H9 (cell line): ENCODE results near the gene FBXO10. TPM values are rescaled to one million over a fixed set of nuclear protein-coding genes. Genes with fewer than 3 reads are reported as not detected.

Source experiments
- DNase-seq: peaks from one replicate; pipeline ENCODE4 v3.0.0-alpha.2; 2017
- H2AFZ ChIP-seq: one replicate; pipeline ENCODE4 v1.6.1; 2013; ENCODE audit warnings: mild to moderate bottlenecking, low read length, control low read depth, moderate library complexity
- H2AK5ac ChIP-seq: 2 replicates; pipeline ENCODE4 v1.6.1; 2013; ENCODE audit warnings: low read length, control low read depth, mixed read lengths; ENCODE audit not compliant: insufficient read length
- H2BK120ac ChIP-seq: one replicate; pipeline ENCODE4 v1.6.1; 2013; ENCODE audit warnings: low read depth, mild to moderate bottlenecking, low read length, control low read depth, inconsistent platforms; ENCODE audit not compliant: poor library complexity, severe bottlenecking
- H2BK12ac ChIP-seq: 2 replicates; pipeline ENCODE4 v1.6.1; 2013; ENCODE audit warnings: low read length, control low read depth, mixed read lengths, low read depth; ENCODE audit not compliant: insufficient read length
- H2BK15ac ChIP-seq: 2 replicates; pipeline ENCODE4 v1.6.1; 2013; ENCODE audit warnings: low read depth, low read length, control low read depth
- H2BK20ac ChIP-seq: one replicate; pipeline ENCODE4 v1.6.1; 2013; ENCODE audit warnings: low read depth, mild to moderate bottlenecking, low read length, control low read depth, inconsistent platforms; ENCODE audit not compliant: poor library complexity, severe bottlenecking
- H2BK5ac ChIP-seq: 2 replicates; pipeline ENCODE4 v1.6.1; 2013; ENCODE audit warnings: low read length, control low read depth, mixed read lengths; ENCODE audit not compliant: insufficient read length
- H3K14ac ChIP-seq: 2 replicates; pipeline ENCODE4 v1.6.1; 2013; ENCODE audit warnings: low read length, control low read depth; ENCODE audit not compliant: insufficient read depth
- H3K18ac ChIP-seq: 2 replicates; pipeline ENCODE4 v1.6.1; 2013; ENCODE audit warnings: low read depth, mild to moderate bottlenecking, mixed read lengths, low read length, control low read depth; ENCODE audit not compliant: insufficient read length
- H3K23ac ChIP-seq: 2 replicates; pipeline ENCODE4 v1.6.1; 2013; ENCODE audit warnings: low read length, control low read depth, mixed read lengths, low read depth; ENCODE audit not compliant: insufficient read length
- H3K23me2 ChIP-seq: 2 replicates; pipeline ENCODE4 v1.6.1; 2013; ENCODE audit warnings: low read depth, mild to moderate bottlenecking, mixed read lengths, low read length, control low read depth; ENCODE audit not compliant: insufficient read length, poor library complexity, severe bottlenecking
- H3K27ac ChIP-seq: 2 replicates; pipeline ENCODE4 v1.5.1; 2013; ENCODE audit warnings: low read length, control low read depth, mixed read lengths, low read depth; ENCODE audit not compliant: insufficient read length
- H3K27me3 ChIP-seq: 2 replicates; pipeline ENCODE4 v1.6.1; 2013; ENCODE audit warnings: low read length, control low read depth, inconsistent platforms; ENCODE audit not compliant: insufficient read depth
- H3K4ac ChIP-seq: 2 replicates; pipeline ENCODE4 v1.6.1; 2013; ENCODE audit warnings: low read depth, mild to moderate bottlenecking, control low read depth, inconsistent platforms, low read length, moderate library complexity
- H3K4me1 ChIP-seq: 2 replicates; pipeline ENCODE4 v1.6.1; 2013; ENCODE audit warnings: low read length, control low read depth, inconsistent platforms; ENCODE audit not compliant: insufficient read depth
- H3K4me2 ChIP-seq: 2 replicates; pipeline ENCODE4 v1.6.1; 2013; ENCODE audit warnings: low read length, control low read depth, mixed read lengths; ENCODE audit not compliant: insufficient read length, insufficient read depth
- H3K56ac ChIP-seq: 2 replicates; pipeline ENCODE4 v1.6.1; 2013; ENCODE audit warnings: low read depth, mild to moderate bottlenecking, mixed read lengths, low read length, control low read depth; ENCODE audit not compliant: insufficient read length
- H3K79me1 ChIP-seq: 2 replicates; pipeline ENCODE4 v1.6.1; 2013; ENCODE audit warnings: low read depth, mild to moderate bottlenecking, moderate library complexity, low read length, control low read depth, inconsistent platforms; ENCODE audit not compliant: insufficient read depth, poor library complexity, severe bottlenecking
- H3K79me2 ChIP-seq: 2 replicates; pipeline ENCODE4 v1.6.1; 2013; ENCODE audit warnings: low read length, control low read depth, inconsistent platforms; ENCODE audit not compliant: insufficient read depth
- H3K9ac ChIP-seq: 2 replicates; pipeline ENCODE4 v1.6.1; 2013; ENCODE audit warnings: low read length, control low read depth, mixed read lengths; ENCODE audit not compliant: insufficient read length; ENCODE audit errors: extremely low read depth
- H3K9me3 ChIP-seq: one replicate; pipeline ENCODE4 v1.6.1; 2013; ENCODE audit warnings: low read depth, low read length, inconsistent platforms; ENCODE audit not compliant: control insufficient read depth
- H3T11ph ChIP-seq: one replicate; pipeline ENCODE4 v1.6.1; 2013; ENCODE audit warnings: mild to moderate bottlenecking, low read length, control low read depth, inconsistent platforms
- H4K20me1 ChIP-seq: one replicate; pipeline ENCODE4 v1.6.1; 2013; ENCODE audit not compliant: control insufficient read depth, insufficient read length, insufficient read depth
- H4K5ac ChIP-seq: 2 replicates; pipeline ENCODE4 v1.6.1; 2013; ENCODE audit warnings: low read depth, mild to moderate bottlenecking, mixed read lengths, low read length, control low read depth; ENCODE audit not compliant: insufficient read length
- H4K8ac ChIP-seq: replicated peaks from 2 replicates; pipeline ENCODE4 v1.6.1; 2013; ENCODE audit warnings: low read length, control low read depth, mixed read lengths, low read depth; ENCODE audit not compliant: insufficient read length
- H4K91ac ChIP-seq: 2 replicates; pipeline ENCODE4 v1.6.1; 2013; ENCODE audit warnings: low read depth, mild to moderate bottlenecking, moderate library complexity, mixed read lengths, low read length, control low read depth; ENCODE audit not compliant: insufficient read length
- H3K27ac Mint-ChIP-seq, 3 experiments: 2 replicates in 2 of 3; 3 replicates in 1 of 3; pipeline ENCODE4 v1.8.0; 2020 to 2021; ENCODE audit warnings: mixed read lengths in 3 of 3, mild to moderate bottlenecking in 1 of 3, moderate library complexity in 1 of 3
- H3K27me3 Mint-ChIP-seq: 2 replicates; pipeline ENCODE4 v1.8.0; 2021; ENCODE audit warnings: low read depth, mild to moderate bottlenecking, moderate library complexity, mixed read lengths
- H3K36me3 Mint-ChIP-seq, 3 experiments: 2 replicates in 2 of 3; 3 replicates in 1 of 3; pipeline ENCODE4 v1.8.0; 2020 to 2021; ENCODE audit warnings: low read depth in 3 of 3, mixed read lengths in 3 of 3; ENCODE audit not compliant: insufficient read depth in 1 of 3
- H3K4me1 Mint-ChIP-seq, 2 experiments: 2 replicates each; pipeline ENCODE4 v1.8.0; 2020; ENCODE audit warnings: mixed read lengths in 2 of 2
- H3K4me3 Mint-ChIP-seq, 2 experiments: 2 replicates in 1 of 2; 3 replicates in 1 of 2; pipeline ENCODE4 v1.8.0; 2020 to 2021; ENCODE audit warnings: mild to moderate bottlenecking in 2 of 2, mixed read lengths in 2 of 2, moderate library complexity in 1 of 2
- H3K9me3 Mint-ChIP-seq, 2 experiments: 2 replicates in 1 of 2; 3 replicates in 1 of 2; pipeline ENCODE4 v1.8.0; 2020; ENCODE audit warnings: mild to moderate bottlenecking in 2 of 2, mixed read lengths in 2 of 2, moderate library complexity in 1 of 2
- WGBS: extraction: QIAGEN DNeasy Blood & Tissue Kit; methylation state at CpG from one replicate; pipeline ENCODE4 v1.1.7; 2013; ENCODE audit warnings: missing lambda C conversion rate, low lambda C conversion rate, mixed read lengths; ENCODE audit not compliant: insufficient read length; ENCODE audit errors: extremely low coverage; 5-methylcytosine and 5-hydroxymethylcytosine counted together
- total RNA-seq: library from RNA; stranded (reverse); gene quantifications from 2 replicates; pipeline ENCODE4 v1.2.1, GENCODE V29; 2021
- TF ChIP-seq, protein P1 (sequence below): fragments of 200-600 bp; sonication (generic); conservative IDR thresholded peaks from 3 replicates; pipeline ENCODE4 v1.8.0; 2021; ENCODE audit warnings: antibody characterized with exemption, mild to moderate bottlenecking

FBXO10 gene
- total RNA-seq, 1 experiment from 2014 or later = 16.8 TPM

- Histone ChIP-seq H2BK120ac (no peak overlapping the region), H4K5ac (no peak overlapping the region), H2BK20ac (no peak overlapping the region), H3K4ac (no peak overlapping the region), H2BK15ac (no peak overlapping the region), H3K9me3 (no peaks in the 10 kb centered on the region), H3K4me1 (no peaks in the 10 kb centered on the region), H3K23ac (no peak overlapping the region), H4K20me1 (no peaks in the 10 kb centered on the region), H3K9ac (no peak overlapping the region), H3K27me3 (no peaks in the 10 kb centered on the region), H4K8ac (no peak overlapping the region), H2BK5ac (no peak overlapping the region), H3K4me2 (no peak overlapping the region), H2AK5ac (no peak overlapping the region), H3T11ph (no peak overlapping the region), H2BK12ac (no peak overlapping the region), H3K14ac (no peak overlapping the region), H3K27ac (no peak overlapping the region), H3K23me2 (no peaks in the 10 kb centered on the region), H3K79me2 (no peaks in the 10 kb centered on the region), H3K56ac (no peak overlapping the region), H3K18ac (no peak overlapping the region), H4K91ac (no peak overlapping the region), H2AFZ (no peak overlapping the region), H3K79me1 (no peaks in the 10 kb centered on the region)
- H3K27ac Mint-ChIP-seq = no peak overlapping the region
- H3K36me3 Mint-ChIP-seq = no peaks in the 10 kb centered on the region
- TF ChIP-seq, protein P1, sequence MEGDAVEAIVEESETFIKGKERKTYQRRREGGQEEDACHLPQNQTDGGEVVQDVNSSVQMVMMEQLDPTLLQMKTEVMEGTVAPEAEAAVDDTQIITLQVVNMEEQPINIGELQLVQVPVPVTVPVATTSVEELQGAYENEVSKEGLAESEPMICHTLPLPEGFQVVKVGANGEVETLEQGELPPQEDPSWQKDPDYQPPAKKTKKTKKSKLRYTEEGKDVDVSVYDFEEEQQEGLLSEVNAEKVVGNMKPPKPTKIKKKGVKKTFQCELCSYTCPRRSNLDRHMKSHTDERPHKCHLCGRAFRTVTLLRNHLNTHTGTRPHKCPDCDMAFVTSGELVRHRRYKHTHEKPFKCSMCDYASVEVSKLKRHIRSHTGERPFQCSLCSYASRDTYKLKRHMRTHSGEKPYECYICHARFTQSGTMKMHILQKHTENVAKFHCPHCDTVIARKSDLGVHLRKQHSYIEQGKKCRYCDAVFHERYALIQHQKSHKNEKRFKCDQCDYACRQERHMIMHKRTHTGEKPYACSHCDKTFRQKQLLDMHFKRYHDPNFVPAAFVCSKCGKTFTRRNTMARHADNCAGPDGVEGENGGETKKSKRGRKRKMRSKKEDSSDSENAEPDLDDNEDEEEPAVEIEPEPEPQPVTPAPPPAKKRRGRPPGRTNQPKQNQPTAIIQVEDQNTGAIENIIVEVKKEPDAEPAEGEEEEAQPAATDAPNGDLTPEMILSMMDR = no peak
- H3K4me1 Mint-ChIP-seq = no peaks in the 10 kb centered on the region
- WGBS = no CpG with 5 or more reads among the region's 1 CpG
- DNase-seq = no peak
- no peaks in the 10 kb centered on the region for H3K9me3 Mint-ChIP-seq
- H3K27me3 Mint-ChIP-seq = peaks cover 24% of the 10 kb centered on the region
- H3K4me3 Mint-ChIP-seq = no peak overlapping the region
Observed at GRCh38 chr9:37611961-37612360, 35.8 kb upstream of the FBXO10 start.
